Measurements from ENCODE around the gene NECTIN3.

Gene NECTIN3

DNA sequence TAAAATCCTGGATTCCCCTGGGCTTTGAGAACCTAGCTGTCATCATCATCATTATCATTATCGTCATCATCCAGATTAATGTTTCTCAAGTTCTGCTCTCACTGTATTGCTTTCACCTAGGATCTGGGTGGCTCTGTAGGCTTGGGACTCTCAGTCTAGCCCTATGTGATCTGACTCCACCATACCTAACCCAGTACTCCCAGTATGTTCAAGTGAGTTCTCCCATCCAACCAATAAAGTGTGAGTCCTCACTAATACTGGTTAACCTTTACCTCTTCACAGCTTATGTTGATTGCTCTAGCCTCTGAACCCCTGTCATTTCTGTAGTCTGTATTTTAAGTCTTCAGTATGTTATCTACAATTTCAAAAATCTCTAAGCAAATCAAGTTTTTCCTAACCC is 102.3 kb downstream of the NECTIN3 start:
- intact Hi-C loops (cut with DNase I) = no loop called here
- no peak for DNase-seq

DNA sequence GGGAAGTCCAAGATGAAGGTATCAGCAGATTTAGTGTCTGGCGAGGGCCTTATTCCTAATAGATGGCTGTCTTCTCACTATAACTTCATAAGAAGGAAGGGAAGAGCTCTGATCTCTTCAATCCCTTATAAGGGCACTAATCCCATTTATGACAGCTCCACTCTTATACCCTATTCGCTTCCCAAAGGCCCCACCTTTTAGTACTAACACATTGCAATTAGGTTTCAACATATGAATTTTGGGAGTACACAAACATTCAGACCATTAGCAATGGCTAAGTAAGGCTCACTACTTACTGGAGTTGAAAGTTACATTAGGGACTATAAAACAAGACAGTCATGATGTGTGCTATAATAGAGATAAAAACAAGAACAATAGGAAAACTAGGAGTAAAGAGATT is 118.9 kb downstream of the NECTIN3 start:
- intact Hi-C loops (cut with DNase I) = no loop called here
- no peak for DNase-seq

DNA sequence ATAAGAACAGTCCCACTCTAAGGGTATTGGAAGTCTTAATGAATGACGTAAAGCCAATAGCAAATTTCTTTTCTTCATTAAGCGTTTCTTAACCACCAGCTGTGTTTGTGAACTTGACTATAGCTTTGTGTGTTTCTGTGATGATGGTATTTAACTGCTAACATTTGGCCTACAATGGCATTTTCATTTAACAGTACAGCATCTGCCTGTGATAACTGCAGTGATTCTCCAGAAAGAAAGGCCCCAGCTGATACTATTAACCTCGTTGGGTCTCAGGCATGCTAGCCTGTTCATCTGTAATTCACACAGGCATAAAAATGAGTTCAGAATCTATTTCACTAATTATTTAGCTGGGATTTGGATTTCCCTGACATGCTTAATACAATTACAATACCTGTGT is 121.9 kb downstream of the NECTIN3 start:
- DNase-seq = no peak
- intact Hi-C loops (cut with DNase I) = no loop called here

DNA sequence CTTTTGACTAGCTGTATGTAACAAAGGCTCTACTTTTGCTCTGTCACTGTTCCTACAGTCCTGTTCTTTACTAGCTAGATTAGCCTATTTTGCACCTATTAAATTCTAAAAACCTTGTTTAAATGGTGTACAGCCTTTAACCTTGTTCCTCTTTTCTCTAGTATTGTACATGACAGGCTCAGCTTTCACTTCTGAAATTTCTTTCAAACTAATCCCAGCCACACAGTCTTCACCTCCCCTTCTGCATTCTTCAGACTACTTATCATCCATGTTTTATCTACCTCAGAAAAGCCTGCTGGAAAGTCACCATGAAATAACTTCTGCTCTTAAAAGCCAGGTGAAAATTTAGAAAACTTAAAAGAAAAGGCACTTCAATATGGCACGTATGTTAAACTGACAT is 122.4 kb downstream of the NECTIN3 start:
- no peak for DNase-seq
- intact Hi-C loops (cut with DNase I) = no loop called here

DNA sequence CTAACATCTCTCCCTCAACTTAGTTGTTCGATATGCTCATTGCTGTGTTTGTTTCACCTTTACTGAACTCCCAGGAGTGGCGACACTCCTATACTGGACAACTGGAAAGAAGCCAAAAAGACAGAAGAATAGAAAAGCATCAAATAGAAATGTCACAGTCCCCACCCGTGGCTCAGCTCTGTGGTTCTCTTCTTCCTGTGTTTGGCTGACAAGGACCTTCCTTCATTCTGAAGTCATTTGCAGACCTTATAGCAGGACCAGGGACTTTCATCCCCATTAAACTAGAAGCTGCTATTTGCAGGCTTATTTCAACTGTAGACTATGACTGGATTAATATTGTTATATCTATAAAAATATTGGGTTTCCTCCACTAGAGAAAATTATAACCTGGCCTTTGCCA is 125.9 kb downstream of the NECTIN3 start:
- intact Hi-C loops (cut with DNase I) = no loop called here
- DNase-seq = no peak

DNA sequence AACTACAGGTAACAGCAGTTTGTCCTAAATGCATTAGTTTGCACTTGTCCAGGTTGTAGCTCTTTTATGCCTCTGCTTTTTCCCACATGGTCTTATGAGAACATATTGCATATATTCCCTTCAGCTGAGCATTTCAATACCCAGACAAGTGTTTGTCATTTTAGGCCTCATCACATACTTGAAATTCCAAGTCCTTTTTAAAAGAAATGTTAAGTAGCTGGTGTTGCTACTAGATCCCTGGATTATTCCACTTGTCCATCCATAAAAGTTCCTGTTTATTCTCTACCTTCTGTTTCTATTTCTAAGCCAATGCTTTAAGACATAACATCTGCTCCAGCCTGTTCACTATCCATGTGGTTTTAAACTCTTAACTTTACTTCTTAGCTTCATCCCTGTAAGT is 128.4 kb downstream of the NECTIN3 start:
- intact Hi-C loops (cut with DNase I) = no loop called here
- no peak for DNase-seq

DNA sequence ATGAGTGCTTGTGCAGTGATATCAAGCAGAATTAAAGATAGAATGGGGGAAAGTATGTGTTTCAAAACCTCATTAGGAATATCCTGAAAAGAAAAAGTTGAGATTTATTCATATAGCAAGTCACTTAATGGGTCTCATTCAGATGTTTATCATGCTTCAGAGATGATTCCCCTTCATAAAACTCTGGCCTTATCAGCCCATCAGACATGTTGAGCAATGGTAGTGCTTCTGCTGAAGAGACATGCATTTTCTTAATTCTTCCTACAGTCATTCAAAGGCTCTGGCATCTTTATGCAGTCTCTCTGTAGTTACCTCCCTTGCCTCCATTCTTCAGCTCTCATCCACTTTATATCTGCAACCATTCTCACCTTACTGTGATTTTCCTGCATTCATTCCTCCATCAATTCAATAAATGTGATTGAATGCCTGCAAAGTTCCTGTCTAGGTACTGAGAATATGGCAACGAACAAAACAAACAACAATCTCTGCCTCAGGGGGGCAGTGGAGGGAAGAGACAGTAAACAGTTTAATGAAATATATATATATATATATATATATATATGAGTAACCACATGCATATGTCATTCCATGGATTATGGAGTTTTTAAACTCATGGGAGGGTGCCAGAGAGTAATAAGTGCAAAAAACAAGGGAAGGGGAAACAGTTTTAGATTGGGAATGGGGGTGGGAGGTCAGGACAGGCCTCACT is 138.5 kb downstream of the NECTIN3 start:
- intact Hi-C loops (cut with DNase I) = no loop called here
- no peak for DNase-seq

DNA sequence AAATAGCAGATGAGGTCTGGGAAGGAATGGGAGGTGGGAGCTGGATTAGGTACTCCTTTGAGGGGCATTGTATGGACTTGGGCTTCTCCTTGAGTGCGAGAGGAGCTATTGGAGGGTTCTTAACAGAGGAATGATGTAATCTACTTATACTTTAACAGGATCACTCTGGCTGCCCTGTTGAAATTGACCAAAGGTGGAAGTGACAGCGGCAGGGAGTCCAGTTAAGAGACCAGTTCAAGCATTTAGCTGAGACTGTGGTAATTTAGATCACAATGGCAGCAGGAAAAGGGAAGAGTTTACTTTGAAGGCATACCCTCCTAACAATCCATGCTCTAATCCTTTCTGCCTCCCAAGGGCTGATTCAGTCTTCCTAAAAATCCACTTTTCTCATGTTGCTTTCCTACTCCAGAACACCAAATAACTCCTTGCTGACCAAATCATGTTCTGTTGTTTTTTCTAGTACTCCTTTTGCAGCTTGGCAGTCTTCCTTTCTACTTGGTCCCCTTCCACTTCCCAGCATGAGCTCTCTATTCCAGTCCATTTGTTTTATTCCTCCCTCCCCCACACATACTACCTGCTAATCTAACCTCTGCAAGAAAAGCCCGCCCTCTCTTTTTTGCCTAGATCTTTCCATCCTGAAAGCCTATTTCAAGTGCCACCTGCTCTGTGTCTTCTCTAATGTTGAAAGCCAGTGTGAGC is 139.4 kb downstream of the NECTIN3 start:
- intact Hi-C loops (cut with DNase I) = no loop called here
- no peak for DNase-seq

DNA sequence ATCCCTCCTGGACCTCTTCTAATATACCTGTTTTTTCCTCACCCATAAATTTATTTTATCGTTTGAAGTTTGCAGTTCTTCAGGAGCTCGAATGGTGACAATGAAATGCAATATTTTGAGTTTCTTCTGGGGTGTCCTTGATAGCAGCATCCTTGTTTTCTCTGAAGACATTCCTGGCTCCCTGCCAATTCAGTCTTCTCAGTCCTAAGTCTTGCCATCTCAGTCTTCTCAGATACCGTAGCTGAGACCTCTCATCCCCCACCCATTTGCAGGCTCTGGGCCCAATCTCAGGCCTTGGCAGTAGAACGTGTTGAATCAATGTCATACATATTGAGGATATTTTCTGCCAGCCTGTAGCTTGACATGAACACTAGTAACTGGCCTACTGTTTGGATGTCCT is 140.9 kb downstream of the NECTIN3 start:
- DNase-seq = no peak
- intact Hi-C loops (cut with DNase I) = no loop called here

DNA sequence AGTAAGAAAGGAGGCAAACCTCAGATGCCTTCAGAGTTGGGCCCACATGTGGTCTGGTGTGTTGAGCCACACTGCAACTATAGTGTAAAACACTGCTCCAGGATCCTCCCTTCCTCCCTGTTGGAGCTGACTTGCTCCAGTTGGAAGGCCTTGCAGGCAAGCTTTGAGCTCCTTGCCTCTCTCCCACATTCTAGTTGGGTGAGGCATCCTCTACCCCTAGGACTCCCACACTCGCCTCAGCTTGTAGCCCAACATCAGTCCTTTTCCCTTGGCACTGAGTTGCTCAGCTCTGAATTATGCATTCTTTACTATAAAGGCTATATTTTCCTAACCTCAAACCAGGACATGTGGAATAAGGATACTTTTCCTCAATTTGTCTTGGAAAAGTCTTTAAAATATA is 143.9 kb downstream of the NECTIN3 start:
- intact Hi-C loops (cut with DNase I) = no loop called here
- no peak for DNase-seq

DNA sequence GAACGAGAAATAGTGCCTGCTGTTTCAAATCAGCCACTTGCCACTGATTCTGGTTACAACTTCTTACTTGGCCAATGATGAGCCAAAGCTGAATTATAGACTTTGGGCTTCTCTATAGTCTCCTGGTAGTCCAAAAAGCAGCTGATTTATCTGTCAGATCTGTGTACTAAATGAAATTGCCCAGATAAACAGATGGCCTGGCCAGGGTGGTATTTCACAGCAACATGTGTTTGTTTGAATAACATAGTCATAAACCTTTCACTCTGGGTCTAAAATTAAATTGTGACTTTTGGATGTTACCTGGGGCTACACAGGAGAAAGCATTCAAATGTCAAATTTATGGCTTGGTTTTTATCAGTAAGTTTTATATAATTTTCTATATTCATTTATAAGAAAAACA is 147.0 kb downstream of the NECTIN3 start:
- DNase-seq = no peak
- intact Hi-C loops (cut with DNase I) = no loop called here

DNA sequence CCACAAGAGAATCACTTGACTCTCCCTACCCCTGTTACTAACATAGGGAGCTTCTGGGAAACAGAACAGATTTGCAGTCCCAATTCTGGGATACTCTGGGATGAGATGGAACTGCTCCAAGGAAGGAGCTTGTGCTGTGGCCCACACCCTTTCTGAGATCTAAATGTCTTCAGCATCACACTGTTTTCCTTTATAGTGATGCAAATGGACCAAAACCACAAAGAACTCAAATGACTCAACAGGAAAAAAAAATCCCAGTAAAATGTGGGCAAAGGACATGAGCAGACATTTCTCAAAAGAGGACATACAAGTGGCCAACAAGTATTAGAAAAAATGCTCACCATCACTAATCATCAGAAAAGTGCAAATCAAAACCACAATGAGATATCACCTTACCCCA is 155.6 kb downstream of the NECTIN3 start:
- intact Hi-C loops (cut with DNase I) = no loop called here

DNA sequence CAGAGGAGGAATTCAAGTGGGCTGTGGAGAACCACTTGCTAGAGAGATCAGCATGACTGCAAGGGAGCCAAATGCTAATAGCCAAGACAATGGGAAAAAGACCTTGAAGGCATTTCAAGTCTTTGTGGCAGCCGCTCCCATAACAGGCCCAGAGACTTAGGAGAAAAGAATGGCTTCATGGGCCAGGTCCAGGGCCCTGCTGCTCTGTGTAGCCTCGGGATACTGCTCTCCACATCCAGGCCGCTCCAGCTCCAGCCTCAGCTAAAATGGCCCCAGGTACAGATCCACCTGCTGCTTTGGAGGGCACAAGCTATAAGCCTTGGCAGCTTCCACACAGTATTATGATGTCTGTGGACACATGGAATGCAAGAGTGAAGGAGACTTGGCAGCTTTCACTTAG is 157.7 kb downstream of the NECTIN3 start:
- no peak for DNase-seq
- intact Hi-C loops (cut with DNase I) = no loop called here

More for the DNA sequence above, 155.6 kb downstream of the NECTIN3 start:
- DNase-seq = no peak

DNA sequence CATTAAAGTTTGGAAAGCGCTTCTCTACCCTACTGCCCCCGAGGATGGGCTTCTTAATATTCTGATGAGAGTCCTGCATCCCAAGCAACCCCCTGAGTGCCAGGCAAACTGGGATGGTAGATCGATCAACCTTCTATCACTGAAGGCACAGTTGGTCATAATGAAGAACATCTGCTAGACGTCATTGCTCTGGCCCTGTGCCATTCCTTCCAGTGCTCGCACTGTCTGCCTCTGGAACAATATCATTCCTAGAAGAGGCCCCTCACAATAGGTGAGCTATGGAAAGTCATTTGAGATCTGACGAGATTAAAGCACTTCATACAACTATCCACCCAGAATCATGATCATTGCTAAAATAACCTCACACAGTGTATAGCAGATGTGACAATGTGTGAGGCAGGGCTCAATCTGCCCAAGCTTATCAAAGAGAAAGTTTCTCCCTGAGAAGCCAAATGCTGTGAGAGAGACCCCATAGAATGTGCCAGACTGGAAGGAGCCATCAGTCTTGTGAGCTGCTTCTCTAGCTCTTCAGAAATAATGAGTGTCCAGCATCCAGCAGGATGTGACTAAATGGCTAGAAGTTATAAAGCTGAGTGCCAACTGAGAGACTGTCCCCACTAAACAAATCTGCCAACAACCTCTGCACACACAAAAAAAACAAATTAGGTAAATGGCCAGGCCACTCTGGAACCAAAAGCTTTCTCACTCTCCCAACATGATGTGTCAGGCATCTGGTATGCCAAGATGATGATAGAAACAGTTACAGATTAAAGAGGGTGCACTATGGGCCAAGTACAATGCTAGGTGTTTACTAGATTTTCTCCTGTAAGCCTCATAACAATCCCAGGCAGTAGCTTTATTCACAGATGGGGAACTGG is 165.5 kb downstream of the NECTIN3 start:
- DNase-seq = no peak
- intact Hi-C loops (cut with DNase I) = no loop called here

DNA sequence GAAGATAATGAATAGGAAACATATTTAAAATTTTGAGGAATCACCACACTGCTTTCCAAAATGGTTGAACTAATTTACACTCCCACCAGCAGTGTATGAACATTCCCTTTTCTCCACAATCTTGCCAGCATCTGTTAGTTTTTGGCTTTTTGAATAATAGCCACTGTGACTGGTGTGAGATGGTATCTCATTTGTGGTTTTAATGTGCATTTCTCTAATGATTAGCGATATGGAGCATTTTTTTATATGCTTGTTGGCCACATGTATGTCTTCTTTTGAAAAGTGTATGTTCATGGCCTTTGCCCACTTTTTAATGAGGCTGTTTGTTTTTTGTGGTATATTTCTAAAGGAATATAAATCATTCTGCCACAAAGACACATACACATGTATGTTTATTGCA is 166.3 kb downstream of the NECTIN3 start:
- no peak for DNase-seq
- intact Hi-C loops (cut with DNase I) = no loop called here

DNA sequence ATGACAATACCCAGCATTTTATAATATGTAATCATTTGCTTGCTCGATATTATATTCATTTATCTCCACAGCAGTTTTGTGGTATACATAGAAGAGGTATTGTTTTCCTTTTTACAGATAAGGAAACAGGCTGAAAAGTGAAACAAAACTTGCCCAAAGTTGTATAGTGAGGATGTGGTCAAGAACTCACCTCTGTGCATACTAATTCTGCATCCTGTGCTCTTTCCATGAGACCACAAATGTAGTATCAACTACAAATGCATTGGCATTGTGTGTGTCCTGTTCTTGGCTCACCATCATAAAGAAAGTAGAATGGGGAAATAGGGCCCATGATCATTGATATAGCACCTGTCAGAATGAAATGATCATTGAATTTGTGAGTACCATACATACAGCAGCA is 167.3 kb downstream of the NECTIN3 start:
- intact Hi-C loops (cut with DNase I) = no loop called here
- DNase-seq = no peak

DNA sequence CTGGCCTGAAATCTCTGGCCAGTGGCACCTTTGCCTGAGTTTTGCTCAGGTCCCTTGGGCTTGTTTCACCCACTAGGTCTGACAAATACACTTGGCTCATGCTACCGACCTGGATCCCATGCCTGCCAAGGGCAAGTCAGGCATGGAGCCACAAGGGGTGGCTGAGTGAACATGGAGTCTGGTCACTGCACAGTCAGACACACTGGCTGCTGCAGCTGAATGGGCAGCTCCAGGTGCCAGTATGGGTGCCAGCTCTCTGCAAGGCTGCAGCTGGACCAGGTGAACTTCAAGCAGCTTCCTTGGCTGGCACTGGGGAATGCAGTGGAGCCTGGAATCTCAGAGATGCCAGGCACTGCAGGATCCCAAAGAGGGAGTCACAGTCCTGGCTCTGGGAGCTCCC is 170.3 kb downstream of the NECTIN3 start:
- intact Hi-C loops (cut with DNase I) = no loop called here
- DNase-seq = no peak

Data from head of caudate nucleus (tissue), 42 donors.